ENCODE data around the gene MX1. TPM values are rescaled to one million over a fixed set of nuclear protein-coding genes. Genes with fewer than 3 reads are reported as not detected.

MX1 gene
- total RNA-seq, 2 experiments from 2014 or later: 162 to 169 TPM

DNA sequence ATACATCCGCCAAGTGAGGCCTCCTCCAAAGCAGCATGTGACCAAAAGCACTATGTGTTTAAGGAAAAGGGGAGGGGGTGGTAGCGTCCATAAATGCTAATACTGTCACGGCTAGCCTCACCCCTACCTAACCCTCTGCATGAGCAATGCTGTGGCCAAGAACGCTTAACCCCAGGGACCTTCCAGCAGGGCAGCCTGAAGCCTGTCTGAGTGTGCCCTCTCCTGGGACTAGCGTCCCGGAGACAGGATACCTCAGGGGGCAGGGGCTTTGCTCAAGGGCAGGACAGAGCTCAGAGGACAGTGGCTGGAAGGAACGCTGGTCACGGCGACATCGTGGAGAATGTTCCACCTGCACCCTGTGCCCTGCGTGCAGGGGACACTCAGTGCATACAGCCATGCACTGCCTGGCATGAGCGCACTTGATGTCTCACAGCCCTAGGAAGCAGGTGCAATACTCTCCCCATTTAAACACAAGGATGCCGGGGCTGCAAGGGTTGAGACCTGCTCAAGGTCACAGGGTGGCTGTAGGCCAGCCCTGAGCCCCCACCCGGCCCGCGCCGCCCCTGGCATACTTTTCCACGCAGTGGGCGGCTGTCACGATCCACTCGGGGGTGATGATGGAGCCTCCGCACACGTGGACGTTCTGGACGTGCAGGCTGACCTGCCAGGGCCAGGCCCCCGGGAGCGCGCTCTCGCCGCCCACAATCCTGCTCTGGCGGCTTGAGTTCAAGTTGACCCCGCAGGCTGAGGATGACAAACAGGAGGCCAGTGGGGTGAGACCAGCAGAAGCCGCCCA, 46.9 kb downstream of the MX1 start:
- peaks cover 16% of the 10 kb centered on the region for H3K27me3 Mint-ChIP-seq
- POLR2A ChIA-PET: no interaction called here

DNA sequence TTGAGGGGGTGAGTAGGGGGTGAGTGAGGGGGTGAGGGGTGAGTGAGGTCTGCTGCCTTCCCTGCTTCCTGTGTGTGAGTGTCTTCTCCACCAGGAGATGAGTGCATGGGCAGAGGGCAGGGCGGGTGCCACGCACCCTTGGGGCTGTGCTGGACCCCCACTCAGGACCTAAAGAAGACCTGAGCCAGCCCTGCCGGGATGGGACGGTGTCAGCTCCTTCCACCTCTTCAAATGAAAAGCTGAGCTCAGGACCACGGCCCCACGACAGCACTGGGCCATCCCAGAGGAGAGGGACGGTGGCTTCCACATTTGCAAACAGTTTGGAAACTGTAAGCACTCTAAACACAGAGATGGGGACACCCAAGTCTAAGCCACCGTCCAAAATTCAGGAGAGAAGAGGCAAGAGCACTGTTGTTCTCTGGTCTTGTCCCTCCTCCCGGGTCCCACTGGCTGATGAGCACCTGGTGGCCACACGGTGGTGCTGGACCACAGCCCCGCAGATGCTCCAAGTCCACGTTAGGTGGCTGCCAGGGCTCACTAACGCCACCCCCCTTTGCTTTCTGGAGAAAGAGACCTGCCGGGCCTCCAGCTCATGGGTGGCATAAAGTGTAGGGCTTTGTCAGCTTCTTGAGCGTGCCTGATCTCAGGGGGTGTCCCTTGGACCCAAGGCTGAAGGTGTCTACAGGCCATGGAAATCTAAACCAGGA, 49.8 kb downstream of the MX1 start:
- Mint-ChIP-seq H3K9me3 (ENCODE audit: low read depth) (no peaks in the 10 kb centered on the region), H3K4me3 (no peak overlapping the region), H3K27ac (no peak overlapping the region), H3K4me1 (peaks cover 4% of the 10 kb centered on the region), H3K36me3 (ENCODE audit: low read depth) (no peaks in the 10 kb centered on the region), H3K27me3 (peaks cover 2% of the 10 kb centered on the region)
- ChIA-PET POLR2A (no interaction called here), CTCF (interaction anchor here (0.6 kb wide), 1 partner anchor 20 kb away, joined by 4 read pairs; no protein-coding TSS in a partner anchor)
- DNase-seq (no peak), ATAC-seq (no peak)
- intact Hi-C loops (cut with DNase I, micrococcal nuclease): no loop called here

More for the DNA sequence above, 46.9 kb downstream of the MX1 start:
- no peaks in the 10 kb centered on the region for H3K9me3 Mint-ChIP-seq (ENCODE audit: low read depth)
- H3K36me3 Mint-ChIP-seq (ENCODE audit: low read depth): no peaks in the 10 kb centered on the region
- CTCF ChIA-PET: no interaction called here
- peaks cover 4% of the 10 kb centered on the region for H3K4me1 Mint-ChIP-seq
- no peak for ATAC-seq
- intact Hi-C loops (cut with DNase I, micrococcal nuclease): no loop called here
- no peak for DNase-seq
- H3K4me3 Mint-ChIP-seq: no peak overlapping the region
- H3K27ac Mint-ChIP-seq: no peak overlapping the region

DNA sequence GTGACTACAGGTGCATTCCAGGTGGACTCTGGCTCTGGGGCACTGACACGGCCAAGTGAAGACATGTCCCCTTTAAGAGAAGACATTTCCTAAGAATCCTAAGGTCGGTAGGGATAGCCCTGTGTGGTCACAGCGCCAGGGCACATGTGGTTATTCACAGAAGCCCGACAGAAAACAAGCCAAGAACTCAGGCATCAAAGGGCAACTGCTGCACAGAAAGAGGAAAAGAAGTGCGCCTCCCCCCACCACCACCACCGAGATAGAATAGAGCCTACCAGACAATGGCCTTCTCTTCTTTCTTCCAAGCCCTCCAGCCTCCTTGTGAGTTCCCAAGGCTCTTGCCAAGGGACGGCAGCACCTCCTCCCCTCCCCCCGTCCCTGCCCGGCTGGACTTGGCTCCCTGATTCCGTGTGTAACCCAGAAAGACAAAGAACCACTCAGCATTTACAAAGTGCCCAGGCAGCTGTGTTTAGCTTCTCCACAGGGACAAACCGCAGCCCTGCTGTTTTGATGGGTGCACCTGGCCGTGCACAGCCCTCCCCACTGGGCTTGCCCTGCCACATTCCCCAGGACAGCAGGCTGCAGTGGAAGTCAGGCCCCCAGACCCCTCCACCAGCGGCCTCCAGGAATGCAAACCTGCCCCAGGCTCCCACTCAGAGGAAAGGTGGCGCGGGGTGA, 51.7 kb downstream of the MX1 start:
- no peaks in the 10 kb centered on the region for H3K36me3 Mint-ChIP-seq (ENCODE audit: low read depth)
- POLR2A ChIA-PET: no interaction called here
- intact Hi-C loops (cut with DNase I, micrococcal nuclease): no loop called here
- no peaks in the 10 kb centered on the region for H3K9me3 Mint-ChIP-seq (ENCODE audit: low read depth)
- H3K27ac Mint-ChIP-seq: no peak overlapping the region
- no peak for ATAC-seq
- peaks cover 4% of the 10 kb centered on the region for H3K4me1 Mint-ChIP-seq
- no peak overlapping the region for H3K4me3 Mint-ChIP-seq
- no peak for DNase-seq
- H3K27me3 Mint-ChIP-seq: peaks cover 2% of the 10 kb centered on the region
- CTCF ChIA-PET: no interaction called here

DNA sequence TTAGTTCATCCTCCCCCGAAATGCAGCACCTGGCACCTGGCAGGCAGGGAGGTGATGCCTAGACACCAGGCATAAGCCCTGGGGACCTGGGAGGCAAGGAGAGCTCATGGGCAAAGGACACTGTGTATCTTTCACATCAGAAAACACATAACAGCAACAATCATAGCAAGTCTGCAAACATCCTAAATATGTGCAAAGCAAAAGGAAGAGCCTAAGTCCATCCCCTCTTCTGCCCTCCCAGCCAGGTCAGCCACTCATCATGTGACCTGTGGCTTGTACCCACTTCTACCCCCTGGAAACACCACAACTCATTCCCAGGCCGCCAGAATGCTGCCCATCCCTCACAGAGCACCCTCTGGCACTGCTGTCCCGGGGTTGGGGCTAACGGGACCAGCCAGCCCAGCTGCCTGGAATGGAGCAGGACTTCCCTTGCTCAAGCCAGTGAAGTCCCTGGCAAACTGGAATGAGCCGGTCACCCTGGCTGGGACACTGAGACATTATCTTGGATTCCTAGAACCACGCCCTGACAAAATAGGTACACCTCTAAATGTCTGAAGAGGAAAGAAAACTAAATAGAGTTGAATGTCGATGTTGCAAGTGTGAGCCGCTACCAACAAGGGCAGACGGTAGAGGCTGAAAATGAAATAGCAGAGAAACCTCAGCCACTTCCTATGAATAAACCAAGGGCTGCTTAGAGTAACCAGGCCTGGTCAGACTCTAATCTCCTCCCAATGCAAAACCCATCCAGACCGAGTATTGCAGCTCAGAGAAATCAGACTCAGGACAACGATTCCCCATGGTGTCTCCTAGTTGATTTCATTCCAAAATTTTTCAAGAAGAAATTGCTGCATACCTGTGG, 52.5 kb downstream of the MX1 start:
- ChIA-PET POLR2A (no interaction called here), CTCF (no interaction called here)
- Mint-ChIP-seq H3K4me1 (peaks cover 4% of the 10 kb centered on the region), H3K27ac (no peak overlapping the region), H3K36me3 (ENCODE audit: low read depth) (no peaks in the 10 kb centered on the region), H3K9me3 (ENCODE audit: low read depth) (no peaks in the 10 kb centered on the region), H3K4me3 (no peak overlapping the region), H3K27me3 (peaks cover 2% of the 10 kb centered on the region)
- intact Hi-C loops (cut with DNase I, micrococcal nuclease): no loop called here
- no peak for ATAC-seq
- DNase-seq: no peak

DNA sequence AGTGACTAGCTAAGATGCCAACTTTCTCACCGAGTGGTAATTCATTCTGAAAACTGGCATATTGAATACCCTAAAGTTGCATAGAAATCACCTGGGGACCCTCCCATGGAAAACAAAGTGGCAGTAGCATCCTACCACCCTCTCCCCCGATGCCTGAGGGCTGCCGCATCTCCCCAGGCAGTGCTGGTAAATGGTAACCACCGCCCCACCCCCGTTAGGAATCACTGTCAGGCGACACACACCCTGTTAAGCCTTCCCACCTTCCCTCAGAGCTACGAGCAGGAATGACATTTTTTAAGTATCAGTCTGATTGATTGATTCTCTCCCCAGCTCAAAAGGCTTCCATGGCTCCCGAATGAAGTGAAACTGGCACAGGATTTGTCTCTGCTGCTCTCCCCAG, 53.6 kb downstream of the MX1 start:
- DNase-seq: no peak
- intact Hi-C loops (cut with DNase I, micrococcal nuclease): no loop called here
- H3K4me3 Mint-ChIP-seq: no peak overlapping the region
- ChIA-PET CTCF (interaction anchor here (0.9 kb wide), 1 partner anchor 40 kb away, joined by 3 read pairs; no protein-coding TSS in a partner anchor), POLR2A (interaction anchor here (0.8 kb wide), 1 partner anchor 230 kb away, joined by 3 read pairs; no protein-coding TSS in a partner anchor)
- H3K27ac Mint-ChIP-seq: no peak overlapping the region
- peaks cover 2% of the 10 kb centered on the region for H3K27me3 Mint-ChIP-seq
- H3K9me3 Mint-ChIP-seq (ENCODE audit: low read depth): no peaks in the 10 kb centered on the region
- H3K36me3 Mint-ChIP-seq (ENCODE audit: low read depth): no peaks in the 10 kb centered on the region
- no peak for ATAC-seq
- H3K4me1 Mint-ChIP-seq: peaks cover 4% of the 10 kb centered on the region

DNA sequence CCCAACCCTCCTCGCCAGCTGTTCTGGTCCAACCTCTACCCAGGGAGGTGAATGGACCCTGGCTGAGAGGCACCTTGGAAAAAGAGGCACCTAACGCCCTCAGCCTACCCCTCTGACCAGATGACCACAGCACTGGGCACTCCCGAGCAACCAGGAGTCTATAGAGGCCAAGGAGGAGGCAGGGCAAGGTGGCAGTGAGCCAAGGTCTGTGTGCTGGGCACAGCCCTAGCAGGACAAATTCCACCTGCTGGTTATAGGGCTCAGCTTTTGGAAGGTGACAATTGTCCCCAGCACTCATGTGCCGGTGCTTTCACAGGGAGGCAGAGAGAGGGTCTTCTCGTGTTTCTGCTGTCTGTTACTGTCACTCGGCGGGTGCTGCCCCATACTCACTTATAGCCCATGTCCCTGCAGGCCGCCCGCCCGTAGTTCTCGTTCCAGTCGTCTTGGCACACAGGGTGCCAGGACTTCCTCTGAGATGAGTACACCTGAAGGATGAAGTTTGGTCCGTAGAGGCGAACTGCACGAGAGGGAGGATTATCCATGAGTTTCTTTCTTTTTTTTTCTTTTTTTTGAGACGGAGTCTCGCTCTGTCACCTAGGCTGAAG, 54.1 kb downstream of the MX1 start:
- intact Hi-C loops (cut with DNase I, micrococcal nuclease): no loop called here
- ChIA-PET CTCF (interaction anchor here (0.9 kb wide), 1 partner anchor 39 kb away, joined by 3 read pairs; no protein-coding TSS in a partner anchor), POLR2A (interaction anchor here (0.8 kb wide), 1 partner anchor 231 kb away, joined by 3 read pairs; no protein-coding TSS in a partner anchor)
- Mint-ChIP-seq H3K9me3 (ENCODE audit: low read depth) (no peaks in the 10 kb centered on the region), H3K36me3 (ENCODE audit: low read depth) (no peaks in the 10 kb centered on the region), H3K4me1 (peaks cover 4% of the 10 kb centered on the region), H3K27ac (no peak overlapping the region), H3K27me3 (peaks cover 2% of the 10 kb centered on the region), H3K4me3 (no peak overlapping the region)
- no peak for ATAC-seq
- no peak for DNase-seq

DNA sequence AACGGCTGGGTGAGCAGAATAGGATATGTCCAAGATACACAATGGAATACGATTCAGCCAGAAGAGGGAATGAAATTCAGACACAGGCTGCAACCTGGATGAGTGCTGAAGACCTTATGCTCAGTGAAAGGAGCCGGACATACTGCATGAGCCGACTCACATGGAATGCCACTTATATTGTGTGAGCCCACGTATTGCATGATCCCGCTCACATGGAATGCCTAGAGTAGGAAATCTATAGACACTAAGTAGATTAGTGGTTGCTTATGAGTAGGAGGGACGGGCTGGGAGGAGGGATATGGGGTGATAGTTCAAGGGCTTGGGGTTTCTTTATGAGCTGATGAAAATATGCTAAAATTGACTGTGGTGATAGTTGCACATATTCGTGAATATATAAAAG, 55.2 kb downstream of the MX1 start:
- POLR2A ChIA-PET: no interaction called here
- ATAC-seq (no peak), DNase-seq (no peak)
- CTCF ChIA-PET: no interaction called here
- Mint-ChIP-seq H3K4me3 (no peak overlapping the region), H3K9me3 (ENCODE audit: low read depth) (no peaks in the 10 kb centered on the region), H3K4me1 (peaks cover 4% of the 10 kb centered on the region), H3K27ac (no peak overlapping the region), H3K27me3 (peaks cover 2% of the 10 kb centered on the region), H3K36me3 (ENCODE audit: low read depth) (no peaks in the 10 kb centered on the region)
- intact Hi-C loops (cut with DNase I, micrococcal nuclease): no loop called here

DNA sequence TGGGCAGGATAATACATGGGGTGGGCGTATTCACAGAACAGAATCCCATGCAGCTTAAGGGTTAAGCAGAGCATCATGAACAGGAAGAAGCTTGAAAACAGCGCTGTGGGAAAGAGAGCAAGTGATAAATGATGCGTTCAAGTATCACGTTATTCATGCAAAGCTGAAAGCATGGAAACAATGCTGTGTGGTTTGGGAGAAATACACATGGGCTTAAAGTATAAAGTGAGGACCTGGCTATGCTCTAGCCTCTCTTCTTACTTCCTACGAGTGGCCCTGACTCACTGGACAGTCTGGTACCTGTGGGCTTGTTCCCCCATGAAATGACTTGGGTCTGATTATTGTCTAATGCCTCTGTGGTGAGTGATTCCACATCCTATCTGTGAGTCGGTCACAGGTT, 56.3 kb downstream of the MX1 start:
- intact Hi-C loops (cut with DNase I, micrococcal nuclease): no loop called here
- DNase-seq (no peak), ATAC-seq (no peak)
- Mint-ChIP-seq H3K4me1 (peaks cover 3% of the 10 kb centered on the region), H3K27ac (no peak overlapping the region), H3K36me3 (ENCODE audit: low read depth) (no peaks in the 10 kb centered on the region), H3K27me3 (peaks cover 1% of the 10 kb centered on the region), H3K4me3 (no peak overlapping the region), H3K9me3 (ENCODE audit: low read depth) (no peaks in the 10 kb centered on the region)
- POLR2A ChIA-PET: no interaction called here
- CTCF ChIA-PET: interaction anchor here (0.6 to 1.6 kb wide), 2 partner anchors 199 to 275 kb away, joined by 4 to 10 read pairs; no protein-coding TSS in a partner anchor

DNA sequence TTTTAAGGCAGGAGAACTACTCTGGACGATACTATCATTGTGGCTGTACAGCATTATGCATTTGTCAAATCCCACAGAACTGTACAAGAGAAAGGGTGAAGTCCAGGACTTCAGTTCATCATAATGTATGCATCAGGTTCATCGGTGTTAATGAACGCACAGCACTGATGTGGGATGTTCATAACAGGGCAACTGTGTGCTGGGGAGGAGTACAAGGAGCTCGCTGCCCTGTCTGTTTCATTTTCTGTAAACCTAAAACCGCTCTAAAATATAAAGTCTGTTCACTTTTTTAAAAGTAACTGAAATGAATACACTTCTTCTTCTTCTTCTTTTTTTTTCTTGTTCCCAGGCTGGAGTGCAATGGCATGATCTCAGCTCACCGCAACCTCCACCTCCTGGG, 56.9 kb downstream of the MX1 start:
- Mint-ChIP-seq H3K36me3 (ENCODE audit: low read depth) (no peaks in the 10 kb centered on the region), H3K9me3 (ENCODE audit: low read depth) (no peaks in the 10 kb centered on the region), H3K4me1 (no peaks in the 10 kb centered on the region), H3K27ac (no peak overlapping the region), H3K27me3 (no peaks in the 10 kb centered on the region), H3K4me3 (no peak overlapping the region)
- ATAC-seq (no peak), DNase-seq (no peak)
- intact Hi-C loops (cut with DNase I, micrococcal nuclease): no loop called here
- POLR2A ChIA-PET: no interaction called here
- CTCF ChIA-PET: interaction anchor here (1.6 kb wide), 1 partner anchor 200 kb away, joined by 10 read pairs; no protein-coding TSS in a partner anchor

DNA sequence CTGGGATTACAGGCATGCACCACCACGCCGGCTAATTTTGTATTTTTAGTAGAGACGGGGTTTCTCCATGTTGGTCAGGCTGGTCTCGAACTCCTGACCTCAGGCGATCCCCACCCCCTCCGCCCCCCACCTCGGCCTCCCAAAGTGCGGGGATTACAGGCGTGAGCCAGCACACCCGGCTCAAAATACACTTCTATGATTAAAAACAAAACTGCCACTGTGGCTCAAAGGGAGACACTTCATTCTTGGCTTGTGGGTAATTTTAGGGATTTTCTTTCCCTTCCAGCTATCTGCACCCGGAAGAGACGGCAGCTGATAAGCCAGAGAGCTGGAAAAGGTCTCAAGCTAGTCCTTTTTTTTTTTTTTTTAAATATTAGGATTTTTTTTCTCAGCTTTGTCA, 57.4 kb downstream of the MX1 start:
- Mint-ChIP-seq H3K27me3 (no peaks in the 10 kb centered on the region), H3K27ac (no peak overlapping the region), H3K9me3 (ENCODE audit: low read depth) (no peaks in the 10 kb centered on the region), H3K4me1 (no peaks in the 10 kb centered on the region), H3K4me3 (no peak overlapping the region), H3K36me3 (ENCODE audit: low read depth) (no peaks in the 10 kb centered on the region)
- ChIA-PET POLR2A (no interaction called here), CTCF (no interaction called here)
- ATAC-seq (no peak), DNase-seq (no peak)
- intact Hi-C loops (cut with DNase I, micrococcal nuclease): no loop called here

DNA sequence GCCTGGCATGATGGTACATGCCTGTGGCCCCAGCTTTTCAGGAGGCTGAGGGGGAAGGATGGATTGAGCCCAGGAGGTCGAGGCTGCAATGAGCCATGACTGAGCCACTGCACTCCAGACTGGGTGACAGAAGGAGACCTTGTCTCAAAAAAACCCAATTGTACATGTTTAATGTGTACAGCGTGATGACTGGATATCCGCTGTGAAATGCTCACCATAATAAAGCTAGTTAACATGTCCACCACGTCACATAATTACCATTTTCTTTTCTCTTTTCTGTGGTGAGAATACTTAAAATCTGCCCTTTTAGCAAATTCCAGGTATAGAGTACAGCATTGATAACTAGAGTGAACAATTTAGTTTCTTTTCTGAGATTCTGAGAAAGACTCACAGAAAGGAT, 57.9 kb downstream of the MX1 start:
- Mint-ChIP-seq H3K4me1 (no peaks in the 10 kb centered on the region), H3K9me3 (ENCODE audit: low read depth) (no peaks in the 10 kb centered on the region), H3K36me3 (ENCODE audit: low read depth) (no peaks in the 10 kb centered on the region), H3K27ac (no peak overlapping the region), H3K4me3 (no peak overlapping the region), H3K27me3 (no peaks in the 10 kb centered on the region)
- POLR2A ChIA-PET: no interaction called here
- ATAC-seq (peak; percentile 36), DNase-seq (no peak)
- CTCF ChIA-PET: no interaction called here
- intact Hi-C loops (cut with DNase I, micrococcal nuclease): no loop called here
